ENCODE data around the gene TPSG1. TPM values are rescaled to one million over a fixed set of nuclear protein-coding genes. Genes with fewer than 3 reads are reported as not detected.

Gene TPSG1
- total RNA-seq, 1 experiment from 2014 or later, result not detected

DNA sequence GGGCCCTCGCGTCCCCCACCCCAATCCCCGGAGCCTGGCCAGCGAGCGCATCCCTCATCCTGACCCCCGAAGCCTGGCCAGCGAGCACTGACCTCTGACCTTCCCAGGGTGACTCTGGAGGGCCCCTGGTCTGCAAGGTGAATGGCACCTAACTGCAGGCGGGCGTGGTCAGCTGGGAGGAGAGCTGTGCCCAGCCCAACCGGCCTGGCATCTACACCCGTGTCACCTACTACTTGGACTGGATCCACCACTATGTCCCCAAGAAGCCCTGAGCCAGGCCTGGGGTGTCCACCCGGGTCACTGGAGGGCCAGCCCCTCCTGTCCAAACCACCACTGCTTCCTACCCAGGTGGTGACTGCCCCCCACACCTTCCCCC lies 33.1 kb upstream of the TPSG1 start:
- Histone ChIP-seq H4K20me1 (ENCODE audit: control insufficient read depth, insufficient read depth, insufficient read length) (no peaks in the 10 kb centered on the region), H3K23ac (ENCODE audit: insufficient read length, low read depth, low read length) (no peak overlapping the region), H3K27ac (ENCODE audit: insufficient read length, low read depth, low read length) (no peak overlapping the region), H2BK120ac (ENCODE audit: low read depth, low read length, poor library complexity, severe bottlenecking) (no peak overlapping the region), H3K56ac (ENCODE audit: insufficient read length, low read depth, low read length) (no peak overlapping the region), H3K18ac (ENCODE audit: insufficient read length, low read depth, low read length) (no peak overlapping the region), H3K79me2 (ENCODE audit: insufficient read depth, low read length) (no peaks in the 10 kb centered on the region), H2BK5ac (ENCODE audit: insufficient read length, low read length) (no peak overlapping the region), H4K5ac (ENCODE audit: insufficient read length, low read depth, low read length) (no peak overlapping the region), H3K9me3 (ENCODE audit: control insufficient read depth, low read depth, low read length) (no peaks in the 10 kb centered on the region), H3K79me1 (ENCODE audit: insufficient read depth, low read depth, low read length, poor library complexity, severe bottlenecking) (no peaks in the 10 kb centered on the region), H4K91ac (ENCODE audit: insufficient read length, low read depth, low read length) (no peak overlapping the region), H2AK5ac (ENCODE audit: insufficient read length, low read length) (no peak overlapping the region), H2BK12ac (ENCODE audit: insufficient read length, low read depth, low read length) (no peak overlapping the region), H2BK20ac (ENCODE audit: low read depth, low read length, poor library complexity, severe bottlenecking) (no peak overlapping the region), H3K23me2 (ENCODE audit: insufficient read length, low read depth, low read length, poor library complexity, severe bottlenecking) (no peaks in the 10 kb centered on the region), H3K14ac (ENCODE audit: insufficient read depth, low read length) (no peak overlapping the region), H3T11ph (ENCODE audit: low read length) (no peak overlapping the region), H3K9ac (ENCODE audit: extremely low read depth, insufficient read length, low read length) (no peak overlapping the region), H3K4me1 (ENCODE audit: insufficient read depth, low read length) (no peaks in the 10 kb centered on the region), H2BK15ac (ENCODE audit: low read depth, low read length) (no peak overlapping the region), H3K4me2 (ENCODE audit: insufficient read depth, insufficient read length, low read length) (no peak overlapping the region), H3K4ac (ENCODE audit: low read depth, low read length) (no peak overlapping the region), H3K27me3 (ENCODE audit: insufficient read depth, low read length) (no peaks in the 10 kb centered on the region), H4K8ac (replicated peaks; ENCODE audit: insufficient read length, low read depth, low read length) (no peak overlapping the region), H2AFZ (ENCODE audit: low read length) (no peak overlapping the region)
- WGBS (ENCODE audit: extremely low coverage, insufficient read length, low lambda C conversion rate), result no CpG with 5 or more reads among the region's 12 CpGs
- DNase-seq, result no peak
- no peak overlapping the region for H3K4me3 Mint-ChIP-seq
- H3K27ac Mint-ChIP-seq, result no peak overlapping the region
- H3K36me3 Mint-ChIP-seq (ENCODE audit: insufficient read depth in 1 of 3, low read depth in 3 of 3), result no peaks in the 10 kb centered on the region
- H3K9me3 Mint-ChIP-seq, result no peaks in the 10 kb centered on the region
- TF ChIP-seq, protein P1, sequence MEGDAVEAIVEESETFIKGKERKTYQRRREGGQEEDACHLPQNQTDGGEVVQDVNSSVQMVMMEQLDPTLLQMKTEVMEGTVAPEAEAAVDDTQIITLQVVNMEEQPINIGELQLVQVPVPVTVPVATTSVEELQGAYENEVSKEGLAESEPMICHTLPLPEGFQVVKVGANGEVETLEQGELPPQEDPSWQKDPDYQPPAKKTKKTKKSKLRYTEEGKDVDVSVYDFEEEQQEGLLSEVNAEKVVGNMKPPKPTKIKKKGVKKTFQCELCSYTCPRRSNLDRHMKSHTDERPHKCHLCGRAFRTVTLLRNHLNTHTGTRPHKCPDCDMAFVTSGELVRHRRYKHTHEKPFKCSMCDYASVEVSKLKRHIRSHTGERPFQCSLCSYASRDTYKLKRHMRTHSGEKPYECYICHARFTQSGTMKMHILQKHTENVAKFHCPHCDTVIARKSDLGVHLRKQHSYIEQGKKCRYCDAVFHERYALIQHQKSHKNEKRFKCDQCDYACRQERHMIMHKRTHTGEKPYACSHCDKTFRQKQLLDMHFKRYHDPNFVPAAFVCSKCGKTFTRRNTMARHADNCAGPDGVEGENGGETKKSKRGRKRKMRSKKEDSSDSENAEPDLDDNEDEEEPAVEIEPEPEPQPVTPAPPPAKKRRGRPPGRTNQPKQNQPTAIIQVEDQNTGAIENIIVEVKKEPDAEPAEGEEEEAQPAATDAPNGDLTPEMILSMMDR (conservative IDR thresholded peaks at IDR 0.05), result no peak
- peaks cover 32% of the 10 kb centered on the region for H3K27me3 Mint-ChIP-seq (ENCODE audit: low read depth)
- H3K4me1 Mint-ChIP-seq, result peaks cover 0 to 11% of the 10 kb centered on the region in 2 experiments; a peak in 3 of 4 replicates

All from H9 (cell line).